Measurements from ENCODE around the gene INPP5E. TPM values are rescaled to one million over a fixed set of nuclear protein-coding genes. Genes with fewer than 3 reads are reported as not detected.

Gene INPP5E
- total and polyA plus RNA-seq, 4 experiments from 2014 or later: 2.0 to 31.2 (median 17.1) TPM

- no peaks in the 10 kb centered on the region for H3K27me3 Mint-ChIP-seq
- peaks cover 13 to 66% of the 10 kb centered on the region in 2 donors for H3K36me3 Mint-ChIP-seq
- peaks cover 93% of the 10 kb centered on the region for H3K36me3 ChIP-seq (ENCODE audit: insufficient read depth, low read length)
- peaks cover 0 to 3% (median 0%) of the 10 kb centered on the region in 8 donors for H3K9me3 Mint-ChIP-seq
- H3K4me1 Mint-ChIP-seq: no peaks in the 10 kb centered on the region
- no peaks in the 10 kb centered on the region for H3K27me3 ChIP-seq (ENCODE audit: insufficient read depth, low read length)
- no peak overlapping the region for H3K27ac ChIP-seq (ENCODE audit: low read depth, low read length)
- peak overlapping the region in 2 of 7 donors; percentile 22 to 60 for H3K27ac Mint-ChIP-seq
- no peak overlapping the region for H3K4me3 ChIP-seq (ENCODE audit: low read length in 2 of 2)
- H3K4me3 Mint-ChIP-seq: no peak overlapping the region
- H3K4me1 ChIP-seq (ENCODE audit: insufficient read depth, low read length): no peaks in the 10 kb centered on the region
- ChIA-PET CTCF (ENCODE audit: partially characterized antibody) (no interaction called here), POLR2A (ENCODE audit: partially characterized antibody) (no interaction called here)
- H3K9me3 ChIP-seq (ENCODE audit: control insufficient read depth in 1 of 2, low read length in 2 of 2): no peaks in the 10 kb centered on the region
- intact Hi-C loops (cut with micrococcal nuclease): no loop called here
- no peak for DNase-seq
These were observed 32.3 kb upstream of the INPP5E start for GRCh38 chr9:136471802-136472487.

- no peak for DNase-seq
- Mint-ChIP-seq H3K27me3 (no peaks in the 10 kb centered on the region), H3K4me3 (peak overlapping the region in 1 of 8 donors; percentile 25), H3K9me3 (peaks cover 0 to 4% (median 0%) of the 10 kb centered on the region in 8 donors), H3K4me1 (no peaks in the 10 kb centered on the region), H3K27ac (peak overlapping the region in 1 of 7 donors; percentile 22), H3K36me3 (peaks cover 19 to 68% of the 10 kb centered on the region in 2 donors)
- ChIA-PET CTCF (ENCODE audit: partially characterized antibody) (interaction anchor here (0.5 to 0.9 kb wide), 2 partner anchors 10 to 108 kb away, joined by 3 read pairs; no protein-coding TSS in a partner anchor), POLR2A (ENCODE audit: partially characterized antibody) (interaction anchor here (1.3 kb wide), 1 partner anchor 15 kb away, joined by 3 read pairs; no protein-coding TSS in a partner anchor)
- no peaks in the 10 kb centered on the region for H3K4me1 ChIP-seq (ENCODE audit: insufficient read depth, low read length)
- H3K27me3 ChIP-seq (ENCODE audit: insufficient read depth, low read length): no peaks in the 10 kb centered on the region
- intact Hi-C loops (cut with micrococcal nuclease): no loop called here
- H3K27ac ChIP-seq (ENCODE audit: low read depth, low read length): no peak overlapping the region
- H3K9me3 ChIP-seq (ENCODE audit: control insufficient read depth in 1 of 2, low read length in 2 of 2): no peaks in the 10 kb centered on the region
- peaks cover 93% of the 10 kb centered on the region for H3K36me3 ChIP-seq (ENCODE audit: insufficient read depth, low read length)
- no peak overlapping the region for H3K4me3 ChIP-seq (ENCODE audit: low read length in 2 of 2)
These were observed 31.3 kb upstream of the INPP5E start for GRCh38 chr9:136470792-136471469.

GRCh38 chr9:136470356-136470755 lies 30.7 kb upstream of the INPP5E start:
- Mint-ChIP-seq H3K27me3 (no peaks in the 10 kb centered on the region), H3K9me3 (peaks cover 0 to 2% (median 0%) of the 10 kb centered on the region in 8 donors), H3K36me3 (peaks cover 23 to 68% of the 10 kb centered on the region in 2 donors), H3K4me3 (no peak overlapping the region), H3K27ac (no peak overlapping the region), H3K4me1 (no peaks in the 10 kb centered on the region)
- intact Hi-C loops (cut with micrococcal nuclease): no loop called here
- no peaks in the 10 kb centered on the region for H3K9me3 ChIP-seq (ENCODE audit: control insufficient read depth in 1 of 2, low read length in 2 of 2)
- H3K27me3 ChIP-seq (ENCODE audit: insufficient read depth, low read length): no peaks in the 10 kb centered on the region
- H3K36me3 ChIP-seq (ENCODE audit: insufficient read depth, low read length): peaks cover 93% of the 10 kb centered on the region
- CTCF ChIA-PET (ENCODE audit: partially characterized antibody): interaction anchor here (0.5 to 0.9 kb wide), 2 partner anchors 10 to 107 kb away, joined by 3 read pairs; no protein-coding TSS in a partner anchor
- no peak for DNase-seq
- no peaks in the 10 kb centered on the region for H3K4me1 ChIP-seq (ENCODE audit: insufficient read depth, low read length)
- H3K4me3 ChIP-seq (ENCODE audit: low read length in 2 of 2): no peak overlapping the region
- no peak overlapping the region for H3K27ac ChIP-seq (ENCODE audit: low read depth, low read length)
- POLR2A ChIA-PET (ENCODE audit: partially characterized antibody): interaction anchor here (1.3 kb wide), 1 partner anchor 14 kb away, joined by 3 read pairs; no protein-coding TSS in a partner anchor

DNA sequence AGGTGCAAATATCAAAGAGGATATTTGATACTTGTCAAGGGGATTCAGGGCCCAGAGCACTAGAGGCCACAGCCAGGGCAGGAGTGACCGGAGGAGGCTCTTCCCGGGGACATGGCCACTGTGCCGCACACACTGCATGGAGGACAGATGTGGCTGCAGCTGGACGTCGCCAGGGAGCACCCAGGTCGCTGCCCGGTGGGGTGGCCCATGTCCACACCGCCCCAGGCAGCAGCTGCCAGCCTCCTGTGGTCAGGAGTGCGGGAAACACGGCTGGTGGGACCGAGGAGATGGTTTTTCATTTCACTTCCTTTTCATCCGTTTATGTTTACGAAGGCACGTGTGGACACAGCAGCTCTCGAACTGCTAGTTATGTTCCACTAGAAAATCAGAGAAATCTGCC lies 28.1 kb upstream of the INPP5E start:
- Histone ChIP-seq H3K4me3 (ENCODE audit: low read length in 2 of 2) (no peak overlapping the region), H3K4me1 (ENCODE audit: insufficient read depth, low read length) (no peaks in the 10 kb centered on the region), H3K36me3 (ENCODE audit: insufficient read depth, low read length) (peaks cover 93% of the 10 kb centered on the region), H3K27me3 (ENCODE audit: insufficient read depth, low read length) (no peaks in the 10 kb centered on the region), H3K27ac (ENCODE audit: low read depth, low read length) (no peak overlapping the region), H3K9me3 (ENCODE audit: control insufficient read depth in 1 of 2, low read length in 2 of 2) (no peaks in the 10 kb centered on the region)
- H3K27me3 Mint-ChIP-seq: no peaks in the 10 kb centered on the region
- POLR2A ChIA-PET (ENCODE audit: partially characterized antibody): no interaction called here
- no peak overlapping the region for H3K4me3 Mint-ChIP-seq
- peaks cover 0 to 2% (median 0%) of the 10 kb centered on the region in 8 donors for H3K9me3 Mint-ChIP-seq
- CTCF ChIA-PET (ENCODE audit: partially characterized antibody): no interaction called here
- intact Hi-C loops (cut with micrococcal nuclease): no loop called here
- H3K36me3 Mint-ChIP-seq: peaks cover 28 to 76% of the 10 kb centered on the region in 2 donors
- no peak for DNase-seq
- no peaks in the 10 kb centered on the region for H3K4me1 Mint-ChIP-seq
- no peak overlapping the region for H3K27ac Mint-ChIP-seq

- Histone ChIP-seq H3K4me3 (ENCODE audit: low read length in 2 of 2) (no peak overlapping the region), H3K4me1 (ENCODE audit: insufficient read depth, low read length) (no peaks in the 10 kb centered on the region), H3K27ac (ENCODE audit: low read depth, low read length) (no peak overlapping the region), H3K36me3 (ENCODE audit: insufficient read depth, low read length) (peaks cover 94% of the 10 kb centered on the region), H3K27me3 (ENCODE audit: insufficient read depth, low read length) (no peaks in the 10 kb centered on the region), H3K9me3 (ENCODE audit: control insufficient read depth in 1 of 2, low read length in 2 of 2) (no peaks in the 10 kb centered on the region)
- Mint-ChIP-seq H3K27me3 (no peaks in the 10 kb centered on the region), H3K4me1 (no peaks in the 10 kb centered on the region), H3K36me3 (peaks cover 31 to 79% of the 10 kb centered on the region in 2 donors), H3K4me3 (no peak overlapping the region), H3K27ac (no peak overlapping the region), H3K9me3 (peaks cover 0 to 2% (median 0%) of the 10 kb centered on the region in 8 donors)
- POLR2A ChIA-PET (ENCODE audit: partially characterized antibody): no interaction called here
- no peak for DNase-seq
- intact Hi-C loops (cut with micrococcal nuclease): no loop called here
- CTCF ChIA-PET (ENCODE audit: partially characterized antibody): no interaction called here
These were observed 26.5 kb upstream of the INPP5E start for GRCh38 chr9:136466155-136466541.

DNA sequence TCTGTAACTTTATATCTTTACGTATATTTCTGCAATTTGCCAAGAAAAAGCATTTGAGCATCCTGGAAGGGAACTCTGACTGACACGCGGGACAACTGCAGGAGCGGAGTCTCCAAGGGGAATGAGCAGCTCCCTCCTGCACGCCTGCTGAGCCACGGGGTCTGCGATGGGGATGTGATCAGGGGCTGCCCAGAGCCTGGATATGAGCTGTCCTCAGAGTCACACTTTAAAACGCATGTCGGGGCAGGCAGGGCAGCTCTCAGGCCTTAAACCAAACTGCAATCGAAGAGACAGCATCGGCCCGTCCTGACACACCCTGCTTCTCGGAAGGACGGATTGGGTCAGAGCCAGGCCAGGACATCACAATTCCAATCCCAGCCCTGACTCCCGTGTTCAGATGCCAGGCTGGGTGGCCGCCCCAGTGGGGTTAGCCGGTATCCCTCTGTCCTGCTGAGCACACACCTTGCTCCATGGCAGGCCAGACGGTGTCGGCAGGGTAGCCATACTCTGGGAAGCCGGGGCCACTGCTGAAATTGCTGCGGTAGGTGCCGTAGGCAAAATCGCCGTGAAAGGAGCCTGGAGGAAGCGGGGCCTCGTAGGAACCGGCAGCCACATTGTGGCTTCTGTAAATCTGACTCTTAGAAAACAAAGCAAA lies 26.0 kb upstream of the INPP5E start:
- ChIA-PET CTCF (ENCODE audit: partially characterized antibody) (no interaction called here), POLR2A (ENCODE audit: partially characterized antibody) (no interaction called here)
- Histone ChIP-seq H3K27me3 (ENCODE audit: insufficient read depth, low read length) (no peaks in the 10 kb centered on the region), H3K4me3 (ENCODE audit: low read length in 2 of 2) (no peak overlapping the region), H3K36me3 (ENCODE audit: insufficient read depth, low read length) (peaks cover 94% of the 10 kb centered on the region), H3K9me3 (ENCODE audit: control insufficient read depth in 1 of 2, low read length in 2 of 2) (no peaks in the 10 kb centered on the region), H3K4me1 (ENCODE audit: insufficient read depth, low read length) (no peaks in the 10 kb centered on the region), H3K27ac (ENCODE audit: low read depth, low read length) (no peak overlapping the region)
- Mint-ChIP-seq H3K4me3 (no peak overlapping the region), H3K36me3 (peaks cover 29 to 81% of the 10 kb centered on the region in 2 donors), H3K9me3 (peaks cover 0 to 2% (median 0%) of the 10 kb centered on the region in 8 donors), H3K27me3 (no peaks in the 10 kb centered on the region), H3K4me1 (no peaks in the 10 kb centered on the region), H3K27ac (no peak overlapping the region)
- intact Hi-C loops (cut with micrococcal nuclease): no loop called here
- peak in 1 of 5 donors; percentile 13 for DNase-seq

GRCh38 chr9:136464241-136464640 lies 24.6 kb upstream of the INPP5E start:
- Histone ChIP-seq H3K36me3 (ENCODE audit: insufficient read depth, low read length) (peaks cover 90% of the 10 kb centered on the region), H3K4me3 (ENCODE audit: low read length in 2 of 2) (no peak overlapping the region), H3K9me3 (ENCODE audit: control insufficient read depth in 1 of 2, low read length in 2 of 2) (no peaks in the 10 kb centered on the region), H3K27ac (ENCODE audit: low read depth, low read length) (no peak overlapping the region), H3K4me1 (ENCODE audit: insufficient read depth, low read length) (no peaks in the 10 kb centered on the region), H3K27me3 (ENCODE audit: insufficient read depth, low read length) (no peaks in the 10 kb centered on the region)
- H3K36me3 Mint-ChIP-seq: peaks cover 35 to 79% of the 10 kb centered on the region in 2 donors
- H3K9me3 Mint-ChIP-seq: peaks cover 0 to 2% (median 0%) of the 10 kb centered on the region in 8 donors
- H3K4me3 Mint-ChIP-seq: no peak overlapping the region
- no peaks in the 10 kb centered on the region for H3K4me1 Mint-ChIP-seq
- no peaks in the 10 kb centered on the region for H3K27me3 Mint-ChIP-seq
- ChIA-PET CTCF (ENCODE audit: partially characterized antibody) (no interaction called here), POLR2A (ENCODE audit: partially characterized antibody) (no interaction called here)
- intact Hi-C loops (cut with micrococcal nuclease): no loop called here
- H3K27ac Mint-ChIP-seq: no peak overlapping the region
- DNase-seq: no peak

Measured in CD4-positive, alpha-beta memory T cell (primary cell).